DOHH2 (cell line): ENCODE results near the gene DPEP3.

Experiments used
- H3F3A ChIP-seq: fragments of 200-600 bp; sonication (generic), shearing (Covaris generic); 2 replicates; pipeline ENCODE4 v1.6.0; 2016; ENCODE audit warnings: antibody characterized with exemption, mild to moderate bottlenecking; ENCODE audit not compliant: control insufficient read depth, insufficient read depth
- H3K27ac ChIP-seq: fragments of 200-600 bp; sonication (generic); 2 replicates; pipeline ENCODE4 v1.5.1; 2014; ENCODE audit warnings: low read depth, mild to moderate bottlenecking, low read length, moderate library complexity
- H3K27me3 ChIP-seq: fragments of 200-600 bp; sonication (generic); 2 replicates; pipeline ENCODE4 v1.6.1; 2014; ENCODE audit warnings: mild to moderate bottlenecking, low read length, mixed read lengths; ENCODE audit not compliant: control insufficient read depth
- H3K36me3 ChIP-seq: fragments of 200-600 bp; sonication (generic); 2 replicates; pipeline ENCODE4 v1.6.1; 2014; ENCODE audit warnings: mild to moderate bottlenecking, low read length, moderate library complexity, mixed read lengths; ENCODE audit not compliant: control insufficient read depth
- H3K4me1 ChIP-seq: fragments of 200-600 bp; sonication (generic); 2 replicates; pipeline ENCODE4 v1.6.1; 2014; ENCODE audit warnings: mild to moderate bottlenecking, low read length, mixed read lengths; ENCODE audit not compliant: control insufficient read depth
- H3K4me2 ChIP-seq: fragments of 200-600 bp; sonication (generic); 2 replicates; pipeline ENCODE4 v1.6.0; 2014; ENCODE audit warnings: mild to moderate bottlenecking, low read length, moderate library complexity
- H3K4me3 ChIP-seq: fragments of 200-600 bp; sonication (generic); 2 replicates; pipeline ENCODE4 v1.5.1; 2014; ENCODE audit warnings: mild to moderate bottlenecking, low read length, mixed read lengths
- H3K79me2 ChIP-seq: fragments of 200-600 bp; sonication (generic); 2 replicates; pipeline ENCODE4 v1.6.1; 2014; ENCODE audit warnings: mild to moderate bottlenecking, low read length, mixed read lengths; ENCODE audit not compliant: control insufficient read depth
- H3K9me2 ChIP-seq: fragments of 200-600 bp; sonication (generic); replicated peaks from 2 replicates; pipeline ENCODE4 v1.6.1; 2014; ENCODE audit warnings: mild to moderate bottlenecking, low read length, mixed read lengths; ENCODE audit not compliant: control insufficient read depth
- H3K9me3 ChIP-seq: fragments of 200-600 bp; sonication (generic); 2 replicates; pipeline ENCODE4 v1.6.1; 2014; ENCODE audit warnings: antibody characterized with exemption, low read length, mixed read lengths; ENCODE audit not compliant: control insufficient read depth, insufficient read depth
- H4K20me1 ChIP-seq: fragments of 200-600 bp; sonication (generic); 2 replicates; pipeline ENCODE4 v1.6.0; 2014; ENCODE audit warnings: low read depth, mild to moderate bottlenecking, antibody characterized with exemption, low read length, moderate library complexity; ENCODE audit not compliant: control insufficient read depth, insufficient read depth
- CTCF ChIP-seq: fragments of 200-600 bp; sonication (generic); IDR thresholded peaks from one replicate; pipeline ENCODE4 v1.5.1; 2014; ENCODE audit warnings: antibody characterized with exemption, mild to moderate bottlenecking, low read depth, low read length; ENCODE audit not compliant: poor library complexity, severe bottlenecking
- EZH2phosphoT487 ChIP-seq: fragments of 200-600 bp; sonication (generic); IDR thresholded peaks from 2 replicates; pipeline ENCODE4 v1.6.1; 2017; ENCODE audit warnings: borderline replicate concordance, mild to moderate bottlenecking, antibody characterized with exemption, low read length, moderate library complexity, mixed read lengths

Gene DPEP3

DNA sequence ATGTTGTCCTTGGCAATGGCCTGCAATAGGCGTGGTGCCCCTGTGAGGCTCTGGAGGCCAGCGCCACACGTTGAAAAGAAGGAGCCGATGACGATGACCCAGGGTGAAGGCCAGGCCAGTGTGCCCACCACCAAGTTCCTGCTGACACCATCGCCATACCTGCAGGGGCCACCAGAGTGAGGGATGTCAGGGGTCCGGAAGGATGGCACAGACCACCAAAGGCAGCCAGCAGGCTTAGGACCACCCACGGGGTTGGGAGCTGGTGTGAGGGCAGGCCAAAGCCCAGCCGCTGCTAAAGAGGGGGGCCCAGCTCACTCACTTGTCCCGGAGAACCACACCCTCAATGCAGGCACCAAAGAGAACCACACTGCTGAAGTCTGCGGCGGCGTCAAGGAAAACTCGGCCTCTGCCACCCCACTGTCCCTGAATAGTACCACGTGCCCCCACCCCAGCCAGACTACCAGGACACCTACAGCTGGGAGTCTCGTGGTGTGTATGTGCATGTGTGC lies 29.9 kb downstream of the DPEP3 start:
- Histone ChIP-seq H3K27me3 (no peaks in the 10 kb centered on the region), H3K4me2 (no peak overlapping the region), H3K4me3 (no peak overlapping the region), H3K27ac (no peak overlapping the region), H3K4me1 (no peaks in the 10 kb centered on the region), H3K36me3 (no peaks in the 10 kb centered on the region; the same call in 1 of the 2 replicates), H3K9me3 (no peaks in the 10 kb centered on the region), H3F3A (no peaks in the 10 kb centered on the region), H3K79me2 (no peaks in the 10 kb centered on the region), H4K20me1 (no peaks in the 10 kb centered on the region), H3K9me2 (no peaks in the 10 kb centered on the region)
- no peak for TF ChIP-seq EZH2phosphoT487
- TF ChIP-seq CTCF, result no peak

DNA sequence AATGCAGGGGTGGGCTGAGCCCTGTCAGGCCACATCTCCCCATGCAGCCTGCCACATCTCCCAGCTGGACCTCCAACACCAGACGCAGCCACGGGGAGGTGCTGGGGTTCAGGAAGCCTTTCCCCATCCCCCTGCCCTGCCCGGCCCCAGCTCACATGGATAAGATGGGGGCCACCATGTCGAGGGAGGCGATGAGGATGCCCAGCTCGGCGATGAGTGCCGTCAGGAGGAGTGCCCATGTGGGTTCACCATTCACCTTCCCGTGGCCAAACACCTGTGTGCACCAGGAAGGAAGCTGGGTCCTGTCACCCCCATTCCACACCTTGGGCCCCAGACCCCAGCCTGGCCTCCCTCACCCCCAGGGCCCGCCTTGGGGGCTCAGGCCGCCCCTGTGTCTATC lies 30.7 kb downstream of the DPEP3 start:
- no peak overlapping the region for H3K4me2 ChIP-seq
- no peaks in the 10 kb centered on the region for H3K4me1 ChIP-seq
- H3K4me3 ChIP-seq, result no peak overlapping the region
- no peaks in the 10 kb centered on the region for H3K27me3 ChIP-seq
- H4K20me1 ChIP-seq, result no peaks in the 10 kb centered on the region
- H3K79me2 ChIP-seq, result no peaks in the 10 kb centered on the region
- H3K27ac ChIP-seq, result no peak overlapping the region
- H3K36me3 ChIP-seq, result no peaks in the 10 kb centered on the region; the same call in 1 of the 2 replicates
- H3K9me3 ChIP-seq, result no peaks in the 10 kb centered on the region
- TF ChIP-seq CTCF, result no peak
- no peak for TF ChIP-seq EZH2phosphoT487
- no peaks in the 10 kb centered on the region for H3K9me2 ChIP-seq
- no peaks in the 10 kb centered on the region for H3F3A ChIP-seq

DNA sequence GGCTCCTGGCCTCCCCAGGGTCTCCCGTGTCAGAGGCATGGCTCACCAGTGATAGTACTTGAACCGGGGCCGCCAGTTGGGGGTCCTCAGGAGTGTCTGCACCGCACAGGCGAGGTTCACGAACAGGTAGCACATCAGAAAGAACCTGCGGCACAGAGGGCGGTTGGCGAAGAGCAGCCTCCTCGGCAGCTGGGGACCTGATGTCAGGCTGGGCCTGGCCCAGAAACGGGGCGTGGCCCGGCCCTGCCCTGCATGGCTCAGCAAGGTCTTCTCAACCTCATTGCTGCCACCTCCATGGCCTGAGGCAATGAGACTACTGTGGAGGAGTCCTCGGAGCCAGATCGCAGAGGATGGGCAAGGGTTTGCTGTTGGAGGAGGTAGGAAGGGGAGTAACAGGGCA lies 32.3 kb downstream of the DPEP3 start:
- H3K27ac ChIP-seq, result no peak overlapping the region
- no peak overlapping the region for H3K4me2 ChIP-seq
- H3K36me3 ChIP-seq, result no peaks in the 10 kb centered on the region; the same call in 1 of the 2 replicates
- H3K79me2 ChIP-seq, result no peaks in the 10 kb centered on the region
- no peaks in the 10 kb centered on the region for H3K4me1 ChIP-seq
- no peaks in the 10 kb centered on the region for H3F3A ChIP-seq
- no peaks in the 10 kb centered on the region for H3K27me3 ChIP-seq
- no peaks in the 10 kb centered on the region for H4K20me1 ChIP-seq
- no peak for TF ChIP-seq CTCF
- no peak for TF ChIP-seq EZH2phosphoT487
- no peaks in the 10 kb centered on the region for H3K9me2 ChIP-seq
- H3K4me3 ChIP-seq, result no peak overlapping the region
- H3K9me3 ChIP-seq, result no peaks in the 10 kb centered on the region
